Right lobe of liver (tissue), 6 donors: Measurements from ENCODE around the gene TARBP1. TPM values are rescaled to one million over a fixed set of nuclear protein-coding genes. Genes with fewer than 3 reads are reported as not detected.
"Not testable (repeated sequence)": the region's sequence is repeated elsewhere in the genome, so short reads cannot be mapped to it uniquely, and the experiment has no call there.

Experiments used
- ATAC-seq, 4 donors: fragments of 200-7000 bp; cut with Tn5 transposase; one replicate each; pipeline ENCODE4 v1.9.1; 2020; ENCODE audit warnings: mild to moderate bottlenecking in 4 of 4, moderate library complexity in 4 of 4
- DNase-seq, 3 donors: peaks; one replicate each; pipeline ENCODE4 v3.0.0-alpha.2; 2020
- H3K27ac ChIP-seq, 3 donors: fragments of 200-600 bp; one replicate each; pipeline ENCODE4 v1.8.0; 2022
- H3K27me3 ChIP-seq, 2 donors: fragments of 200-600 bp; one replicate each; pipeline ENCODE4 v1.8.0; 2022
- H3K36me3 ChIP-seq, 4 donors: fragments of 200-600 bp; sonication (generic) in 1 of 4; one replicate each; pipeline versions ENCODE4 v1.5.1 to v1.8.0; 2017 to 2022; ENCODE audit warnings: control low read depth in 1 of 4
- H3K4me1 ChIP-seq, 4 donors: fragments of 200-600 bp; sonication (generic) in 1 of 4; one replicate each; pipeline versions ENCODE4 v1.5.1 to v1.8.0; 2017 to 2022; ENCODE audit warnings: control low read depth in 1 of 4
- H3K4me3 ChIP-seq, 3 donors: fragments of 200-600 bp; one replicate each; pipeline ENCODE4 v1.8.0; 2022
- H3K9me3 ChIP-seq, 4 donors: fragments of 200-600 bp; sonication (generic) in 1 of 4; one replicate each; pipeline versions ENCODE4 v1.5.1 to v1.8.0; 2017 to 2022; ENCODE audit warnings: control low read depth in 1 of 4
- POLR2A ChIP-seq: fragments of 450-650 bp; IDR thresholded peaks from one replicate; pipeline ENCODE4 v1.6.1; 2017; ENCODE audit warnings: antibody characterized with exemption, mild to moderate bottlenecking
- WGBS: methylation state at CpG from one replicate; pipeline ENCODE4 v1.1.6; 2018; ENCODE audit warnings: low coverage, low lambda C conversion rate; ENCODE audit not compliant: insufficient coverage; ENCODE audit errors: missing lambda C conversion rate; 5-methylcytosine and 5-hydroxymethylcytosine counted together
- intact Hi-C, 2 donors: fragments of 100-400 bp; cut with DNase I; formaldehyde crosslinking; loops; one replicate each; pipeline versions ENCODE4 v1.11.2 to v1.14.1; 2022
- total RNA-seq, 6 experiments: library from RNA; depleted of rRNA in 2 of 6; stranded (reverse); fragments of >200 nt in 2 of 6; fragmentation: NEBNext Ultra II Directional in 3 of 6; extraction: Animal tissue kit (Norgen Biotek cat#: 25700) in 3 of 6; gene quantifications; one replicate each; pipeline versions ENCODE4 v1.1.0 to v1.2.4, GENCODE V29; 2016 to 2023
- TF ChIP-seq, protein P1 (sequence below), 4 donors: fragments of 200-600 bp in 3 of 4; fragments of 450-650 bp in 1 of 4; IDR thresholded peaks; one replicate each; pipeline versions ENCODE4 v1.5.1 to v1.8.0; 2016 to 2022; ENCODE audit warnings: antibody characterized with exemption in 4 of 4, mild to moderate bottlenecking in 2 of 4
- donor health status: DM: no; HTN: yes; CAD: no.
- donor health status: DM: no; HTN: no; CAD: no.
- donor health status: DM: no; HTN: no; CAD: no.
- donor health status: DM: no; HTN: yes; CAD: no.
- donor health status: DM: no; HTN: yes; CAD: no.

The TARBP1 gene
- total RNA-seq, 6 experiments from 2014 or later: 7.2 to 16.7 (median 8.0) TPM

DNA sequence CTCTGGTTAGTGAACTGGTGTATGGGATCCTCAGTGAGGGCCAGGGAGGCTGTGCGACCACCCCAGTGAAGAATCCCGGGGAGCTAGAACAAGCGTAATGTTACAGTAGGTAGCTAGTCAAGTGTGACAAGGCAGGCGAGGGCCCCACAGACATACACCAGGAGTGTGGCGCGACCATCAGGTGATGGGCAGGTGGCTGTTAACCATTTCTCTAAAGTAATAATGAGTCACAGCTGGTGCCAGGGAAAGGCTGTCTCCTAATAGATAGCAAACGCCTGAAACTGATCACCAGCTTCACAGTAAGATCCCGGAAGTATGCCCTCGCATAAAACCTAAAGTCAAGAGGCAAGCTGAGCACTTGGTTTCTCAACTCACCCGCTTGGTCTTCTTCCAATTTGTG, 40.5 kb upstream of the TARBP1 start:
- ATAC-seq: no peak
- H3K27ac ChIP-seq: peak overlapping the region in 1 of 3 donors; percentile 26
- H3K4me1 ChIP-seq: peaks cover 0 to 41% (median 10%) of the 10 kb centered on the region in 4 donors
- no peaks in the 10 kb centered on the region for H3K27me3 ChIP-seq
- H3K36me3 ChIP-seq: no peaks in the 10 kb centered on the region
- no CpG with 5 or more reads among the region's 10 CpGs for WGBS
- TF ChIP-seq POLR2A: no peak
- TF ChIP-seq, protein P1, sequence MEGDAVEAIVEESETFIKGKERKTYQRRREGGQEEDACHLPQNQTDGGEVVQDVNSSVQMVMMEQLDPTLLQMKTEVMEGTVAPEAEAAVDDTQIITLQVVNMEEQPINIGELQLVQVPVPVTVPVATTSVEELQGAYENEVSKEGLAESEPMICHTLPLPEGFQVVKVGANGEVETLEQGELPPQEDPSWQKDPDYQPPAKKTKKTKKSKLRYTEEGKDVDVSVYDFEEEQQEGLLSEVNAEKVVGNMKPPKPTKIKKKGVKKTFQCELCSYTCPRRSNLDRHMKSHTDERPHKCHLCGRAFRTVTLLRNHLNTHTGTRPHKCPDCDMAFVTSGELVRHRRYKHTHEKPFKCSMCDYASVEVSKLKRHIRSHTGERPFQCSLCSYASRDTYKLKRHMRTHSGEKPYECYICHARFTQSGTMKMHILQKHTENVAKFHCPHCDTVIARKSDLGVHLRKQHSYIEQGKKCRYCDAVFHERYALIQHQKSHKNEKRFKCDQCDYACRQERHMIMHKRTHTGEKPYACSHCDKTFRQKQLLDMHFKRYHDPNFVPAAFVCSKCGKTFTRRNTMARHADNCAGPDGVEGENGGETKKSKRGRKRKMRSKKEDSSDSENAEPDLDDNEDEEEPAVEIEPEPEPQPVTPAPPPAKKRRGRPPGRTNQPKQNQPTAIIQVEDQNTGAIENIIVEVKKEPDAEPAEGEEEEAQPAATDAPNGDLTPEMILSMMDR (IDR thresholded peaks at IDR 0.05): no peak
- no peak overlapping the region for H3K4me3 ChIP-seq
- no peaks in the 10 kb centered on the region for H3K9me3 ChIP-seq
- DNase-seq: no peak
- intact Hi-C loops: no loop called here

GRCh38 chr1:234518876-234519275, 39.9 kb upstream of the TARBP1 start:
- Histone ChIP-seq H3K4me3 (no peak overlapping the region), H3K27ac (peak overlapping the region in 1 of 3 donors; percentile 91), H3K4me1 (peaks cover 0 to 37% (median 10%) of the 10 kb centered on the region in 4 donors), H3K9me3 (no peaks in the 10 kb centered on the region), H3K36me3 (no peaks in the 10 kb centered on the region), H3K27me3 (no peaks in the 10 kb centered on the region)
- no peak for DNase-seq
- 91% methylated on average over 10 of the region's 10 CpGs for WGBS
- TF ChIP-seq, protein P1 (IDR thresholded peaks at IDR 0.05): no peak
- TF ChIP-seq POLR2A: no peak
- intact Hi-C loops: no loop called here
- ATAC-seq: no peak

DNA sequence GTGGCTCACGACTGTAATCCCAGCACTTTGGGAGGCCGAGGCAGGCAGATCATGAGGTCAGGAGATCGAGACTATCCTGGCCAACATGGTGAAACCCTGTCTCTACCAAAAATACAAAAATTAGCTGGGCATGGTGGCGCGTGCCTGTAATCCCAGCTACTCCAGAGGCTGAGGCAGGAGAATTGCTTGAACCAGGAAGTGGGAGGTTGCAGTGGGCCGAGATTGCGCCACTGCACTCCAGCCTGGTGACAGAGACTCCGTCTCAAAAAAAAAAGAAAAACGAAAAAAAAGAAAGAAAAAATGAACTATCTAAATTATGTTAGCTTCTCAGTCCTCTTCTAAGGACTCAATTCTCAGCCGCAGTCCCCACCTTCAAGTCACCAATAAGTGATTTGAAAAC, 39.1 kb upstream of the TARBP1 start:
- H3K9me3 ChIP-seq: not testable (repeated sequence)

DNA sequence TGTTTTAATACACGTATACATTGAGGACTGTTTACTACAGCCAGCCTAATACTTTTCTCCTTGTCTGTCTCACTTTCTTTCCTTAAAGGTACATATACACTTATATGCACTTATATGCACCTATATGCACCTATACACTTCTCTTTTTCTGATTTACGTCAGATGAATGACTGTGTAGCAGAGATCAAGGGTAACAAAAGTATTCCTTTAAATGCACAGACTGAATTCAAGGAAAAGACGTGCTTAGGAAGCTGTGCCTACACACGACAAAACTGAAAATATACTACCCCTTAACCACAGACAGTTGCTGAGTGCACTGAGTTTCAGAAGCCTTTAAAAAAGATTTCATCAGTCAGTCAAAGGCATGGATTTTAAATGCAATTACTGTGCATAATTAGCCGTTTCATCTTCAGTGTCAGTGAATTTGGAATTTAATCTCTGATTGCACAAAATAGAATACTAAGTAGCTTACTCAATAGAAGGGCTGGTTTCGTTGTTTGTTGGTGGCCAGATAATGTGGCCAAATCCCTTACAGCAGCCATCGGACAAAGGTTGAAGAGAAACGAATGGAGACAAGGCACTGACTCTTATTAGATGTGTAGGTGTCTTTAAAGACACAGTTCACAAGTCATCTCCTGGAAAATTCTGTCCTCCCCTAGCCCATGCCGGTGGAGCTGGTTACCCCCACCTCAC, 38.3 kb upstream of the TARBP1 start:
- TF ChIP-seq POLR2A: no peak
- TF ChIP-seq, protein P1 (IDR thresholded peaks at IDR 0.05): no peak
- H3K36me3 ChIP-seq: no peaks in the 10 kb centered on the region
- ATAC-seq (peak; percentile 72 to 86 (median 80)), DNase-seq (no peak)
- intact Hi-C loops: no loop called here
- no peaks in the 10 kb centered on the region for H3K27me3 ChIP-seq
- peaks cover 0 to 25% (median 4%) of the 10 kb centered on the region in 4 donors for H3K4me1 ChIP-seq
- peak overlapping the region; percentile 71 to 97 (median 91) for H3K27ac ChIP-seq
- WGBS: 24% methylated on average over 9 of the region's 9 CpGs
- no peaks in the 10 kb centered on the region for H3K9me3 ChIP-seq
- H3K4me3 ChIP-seq: peak overlapping the region in 1 of 3 donors; percentile 8

More for the DNA sequence above, 39.1 kb upstream of the TARBP1 start:
- DNase-seq, H3K36me3 ChIP-seq, H3K27me3 ChIP-seq, H3K4me3 ChIP-seq, ATAC-seq, intact Hi-C loops: not testable (repeated sequence)
- WGBS: 56% methylated on average over 8 of the region's 10 CpGs
- Histone ChIP-seq H3K4me1 (peaks cover 0 to 33% (median 8%) of the 10 kb centered on the region in 4 donors), H3K27ac (peak overlapping the region; percentile 71 to 97 (median 91))

DNA sequence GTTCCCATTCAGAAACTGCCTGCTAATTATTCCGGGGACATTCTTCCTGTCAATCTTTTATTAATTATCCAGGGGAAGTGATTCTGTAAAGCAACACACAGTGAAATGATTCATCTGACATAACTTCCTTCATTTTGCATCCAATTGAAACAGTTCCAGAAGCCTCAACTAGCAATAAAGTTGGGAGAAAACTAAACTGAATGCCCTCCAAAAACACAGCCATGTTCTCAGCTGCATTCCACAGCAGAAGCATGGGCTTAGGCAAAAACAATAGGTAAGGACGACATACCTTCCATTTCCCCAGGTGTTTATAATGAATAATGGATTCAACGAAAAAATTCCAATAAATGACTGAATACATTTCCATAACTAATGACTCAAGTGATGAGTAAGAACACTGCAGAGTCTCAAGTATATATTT, 36.9 kb upstream of the TARBP1 start:
- intact Hi-C loops: no loop called here

More for the DNA sequence above, 36.9 kb upstream of the TARBP1 start:
- no peak overlapping the region for H3K4me3 ChIP-seq
- H3K36me3 ChIP-seq: no peaks in the 10 kb centered on the region
- no peaks in the 10 kb centered on the region for H3K27me3 ChIP-seq
- peak in 1 of 4 donors; percentile 11 for ATAC-seq
- WGBS: 44% methylated on average over 3 of the region's 3 CpGs
- no peak for DNase-seq
- no peaks in the 10 kb centered on the region for H3K9me3 ChIP-seq
- peak overlapping the region; percentile 1 to 97 (median 21) for H3K27ac ChIP-seq
- TF ChIP-seq, protein P1 (IDR thresholded peaks at IDR 0.05): no peak
- no peak for TF ChIP-seq POLR2A
- H3K4me1 ChIP-seq: peaks cover 0 to 23% (median 3%) of the 10 kb centered on the region in 4 donors
